ENCODE measurements around the gene ERC2. TPM values are rescaled to one million over a fixed set of nuclear protein-coding genes. Genes with fewer than 3 reads are reported as not detected.
A peak's percentile ranks its signal among the peaks of the same experiment; 100 is the strongest.

ERC2 gene
- total and polyA plus RNA-seq, 2 of the 8 experiments (the other 6 are each of a cell fraction or from before 2014, with no cell fraction given): 16.4 to 22.8 TPM

GRCh38 chr3:56126632-56127031 is 341.6 kb downstream of the ERC2 start:
- Histone ChIP-seq H4K5ac (ENCODE audit: insufficient read length, low read depth, low read length) (no peak overlapping the region), H2BK5ac (ENCODE audit: low read depth, low read length) (no peak overlapping the region), H3K9ac (replicated peaks in 1 of 4; ENCODE audit: extremely low read depth in 1 of 4, low read depth in 3 of 4, low read length in 3 of 4) (no peak overlapping the region), H4K20me1 (replicated peaks in 1 of 2; ENCODE audit: control insufficient read depth in 1 of 2, insufficient read depth in 2 of 2, low read length in 2 of 2) (no peaks in the 10 kb centered on the region), H3K4ac (replicated peaks; ENCODE audit: insufficient read length, low read depth, low read length) (no peak overlapping the region), H3K9me3 (ENCODE audit: insufficient read depth in 2 of 2, low read depth in 1 of 2, low read length in 1 of 2) (no peaks in the 10 kb centered on the region), H3K56ac (replicated peaks; ENCODE audit: insufficient read length, low read depth, low read length) (no peak overlapping the region), H2BK12ac (ENCODE audit: low read depth, low read length) (no peak overlapping the region), H3K4me2 (ENCODE audit: insufficient read depth in 1 of 2, low read depth in 2 of 2, low read length in 2 of 2) (no peak overlapping the region), H3K27me3 (replicated peaks in 1 of 4; ENCODE audit: control insufficient read depth in 3 of 4, extremely low read depth in 1 of 4, insufficient read depth in 3 of 4, low read length in 3 of 4) (peaks cover 0 to 1% (median 0%) of the 10 kb centered on the region in 4 experiments; a peak in 1 of 7 replicates), H3K79me1 (ENCODE audit: low read depth, low read length) (no peaks in the 10 kb centered on the region), H3K14ac (ENCODE audit: insufficient read length) (no peak overlapping the region), H3K23ac (ENCODE audit: insufficient read length) (no peak overlapping the region), H3K36me3 (ENCODE audit: control insufficient read depth in 2 of 4, insufficient read depth in 4 of 4, low read length in 3 of 4) (no peaks in the 10 kb centered on the region), H3K18ac (ENCODE audit: extremely low read depth, low read length) (no peak overlapping the region), H2BK120ac (replicated peaks; ENCODE audit: low read depth, low read length) (no peak overlapping the region), H2BK20ac (ENCODE audit: low read length) (no peak overlapping the region), H3K4me3 (ENCODE audit: extremely low read depth in 1 of 4, insufficient read depth in 2 of 4, low read depth in 3 of 4, low read length in 4 of 4) (no peak overlapping the region), H3K23me2 (ENCODE audit: low read depth, low read length) (no peaks in the 10 kb centered on the region), H3K4me1 (replicated peaks in 1 of 4; ENCODE audit: control insufficient read depth in 3 of 4, insufficient read depth in 4 of 4, low read length in 3 of 4) (peaks cover 4 to 14% (median 12%) of the 10 kb centered on the region in 4 experiments; a peak in 4 of 7 replicates), H4K8ac (ENCODE audit: extremely low read depth, insufficient read depth, low read length) (no peak overlapping the region), H2AFZ (ENCODE audit: low read length) (no peak overlapping the region), H3K79me2 (ENCODE audit: control insufficient read depth in 1 of 2, insufficient read depth in 2 of 2, low read length in 2 of 2) (no peaks in the 10 kb centered on the region), H3K27ac (ENCODE audit: low read depth, low read length) (no peak overlapping the region), H4K91ac (replicated peaks; ENCODE audit: insufficient read length, low read length) (no peak overlapping the region), H2BK15ac (ENCODE audit: low read length) (no peak overlapping the region), H2AK5ac (ENCODE audit: low read depth, low read length) (0 out of 2 replicates have a peak overlapping the region, but pooled peaks have one; percentile 56)
- FAIRE-seq (no peak), DNase-seq (ENCODE audit: low read depth in 1 of 2, low spot score in 2 of 2) (no peak)
- ChIA-PET CTCF (ENCODE audit: partially characterized antibody) (interaction anchor here (1.9 kb wide), 1 partner anchor 9 kb away, joined by 5 read pairs; no protein-coding TSS in a partner anchor), POLR2A (ENCODE audit: partially characterized antibody) (no interaction called here)
- TF ChIP-seq POLR2A (IDR thresholded peaks at IDR 0.05; ENCODE audit: control extremely low read depth in 1 of 2, low read depth in 2 of 2, low read length in 2 of 2): no peak
- TF ChIP-seq CHD2 (IDR thresholded peaks at IDR 0.05; ENCODE audit: low read length): no peak
- TF ChIP-seq CHD1 (IDR thresholded peaks at IDR 0.05; ENCODE audit: low read depth, low read length): no peak
- TF ChIP-seq JUN (IDR thresholded peaks at IDR 0.05; ENCODE audit: low read depth, low read length): no peak
- TF ChIP-seq PHF8 (conservative IDR thresholded peaks at IDR 0.05; ENCODE audit: low read depth, low read length): no peak
- TF ChIP-seq GABPA (IDR thresholded peaks at IDR 0.05; ENCODE audit: borderline replicate concordance, insufficient read depth, low read length): no peak

All from H1 (cell line).